Activated CD4-positive, alpha-beta T cell treated with anti-CD3 and anti-CD28 coated beads for 48 hours (primary cell): Measurements from ENCODE around the gene NTSR1.
"Not testable (repeated sequence)": the region's sequence is repeated elsewhere in the genome, so short reads cannot be mapped to it uniquely, and the experiment has no call there.

Experiments
- DNase-seq: peaks from one replicate; pipeline ENCODE4 v3.0.0-alpha.2; 2020

Gene NTSR1

DNA sequence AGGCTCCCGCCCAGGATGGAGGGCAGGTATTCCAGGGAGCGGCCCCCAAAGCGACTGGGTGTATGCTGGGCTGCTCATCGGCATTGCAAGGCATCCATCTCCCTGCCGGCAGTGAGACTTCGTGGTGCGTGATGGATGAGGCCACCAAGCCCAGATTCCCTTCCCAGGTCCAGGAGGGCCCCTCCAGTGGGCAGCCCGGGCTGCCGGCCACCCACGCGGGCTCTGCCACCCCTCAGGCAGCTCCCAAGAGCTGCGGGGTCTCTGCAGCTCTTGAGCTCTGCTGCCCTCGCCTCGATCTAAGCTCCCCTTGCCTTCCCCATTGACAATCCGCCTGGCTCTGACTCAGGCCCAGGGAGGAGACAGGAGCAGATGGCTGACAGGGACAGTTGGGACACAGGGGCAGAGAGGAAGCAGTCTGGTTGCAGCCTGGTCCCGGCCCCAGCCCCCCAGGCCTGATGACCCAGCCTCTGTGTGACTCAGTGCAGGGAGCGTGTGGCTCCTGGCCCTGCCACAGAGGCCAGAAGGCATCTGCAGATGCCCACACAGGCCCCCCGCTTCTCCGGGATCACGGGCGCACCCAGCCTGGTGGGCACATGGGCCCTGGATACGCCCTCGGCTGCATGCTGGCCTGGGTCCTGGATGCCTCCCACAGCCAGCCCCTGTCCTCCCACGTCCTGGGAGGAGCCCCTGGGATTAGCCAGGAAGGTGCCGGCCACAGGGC, 33.3 kb upstream of the NTSR1 start:
- no peak for DNase-seq

DNA sequence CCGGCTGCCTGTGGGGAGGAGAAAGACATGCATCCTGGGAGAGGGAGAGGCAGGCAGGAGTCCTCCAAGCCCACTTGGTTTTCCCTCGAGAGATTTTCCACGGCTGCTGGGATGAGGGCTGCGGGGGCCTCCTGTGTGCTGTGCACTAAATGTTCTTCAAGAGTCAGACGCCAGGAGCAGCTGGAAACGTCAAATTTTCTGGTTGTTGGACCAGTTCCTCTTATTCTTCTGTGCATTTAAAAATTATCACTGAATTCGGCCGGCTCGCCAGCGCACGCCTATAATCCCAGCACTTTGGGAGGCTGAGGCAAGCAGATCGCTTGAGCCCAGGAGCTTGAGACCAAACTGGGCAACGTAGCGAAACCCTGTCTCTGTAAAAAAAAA, 32.8 kb upstream of the NTSR1 start:
- no peak for DNase-seq

DNA sequence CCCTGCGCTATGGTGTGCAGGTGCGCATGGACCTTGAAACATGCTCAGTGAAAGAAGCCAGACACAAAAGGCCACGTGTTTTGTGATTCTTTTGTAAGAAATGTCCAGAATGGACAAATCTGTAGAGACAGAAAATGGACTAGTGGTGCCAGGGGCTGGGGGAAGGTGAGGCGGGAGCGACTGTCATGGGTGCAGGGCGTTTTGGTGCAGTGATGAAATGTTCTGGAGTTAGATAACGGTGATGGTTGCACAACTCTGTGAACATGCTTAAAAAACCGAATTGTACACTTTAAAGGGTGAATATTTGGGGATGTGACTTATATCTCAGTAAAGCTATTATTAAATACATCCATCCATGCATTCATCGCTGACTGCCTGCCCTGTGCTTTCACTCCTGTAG, 31.7 kb upstream of the NTSR1 start:
- no peak for DNase-seq

DNA sequence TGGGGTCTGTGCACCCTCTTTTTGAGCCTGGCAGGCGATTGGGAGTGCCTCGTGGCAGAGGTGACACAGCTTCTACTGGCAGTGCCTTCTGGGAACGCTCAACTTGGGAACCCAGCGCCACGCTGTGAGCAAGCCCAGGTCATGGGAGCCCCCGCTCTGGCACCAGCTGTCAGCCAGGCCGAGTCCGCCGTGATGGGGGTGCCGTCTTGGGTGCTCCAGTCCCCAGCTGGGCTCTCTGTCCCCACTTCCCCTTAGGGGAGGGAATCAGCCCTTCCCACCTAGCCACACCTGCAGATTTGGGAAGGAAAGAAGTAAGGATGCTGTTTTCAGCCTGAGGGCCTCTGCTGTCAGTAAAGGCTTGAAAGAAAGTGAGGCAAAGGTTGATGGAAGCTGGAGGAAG, 31.0 kb upstream of the NTSR1 start:
- DNase-seq = no peak

DNA sequence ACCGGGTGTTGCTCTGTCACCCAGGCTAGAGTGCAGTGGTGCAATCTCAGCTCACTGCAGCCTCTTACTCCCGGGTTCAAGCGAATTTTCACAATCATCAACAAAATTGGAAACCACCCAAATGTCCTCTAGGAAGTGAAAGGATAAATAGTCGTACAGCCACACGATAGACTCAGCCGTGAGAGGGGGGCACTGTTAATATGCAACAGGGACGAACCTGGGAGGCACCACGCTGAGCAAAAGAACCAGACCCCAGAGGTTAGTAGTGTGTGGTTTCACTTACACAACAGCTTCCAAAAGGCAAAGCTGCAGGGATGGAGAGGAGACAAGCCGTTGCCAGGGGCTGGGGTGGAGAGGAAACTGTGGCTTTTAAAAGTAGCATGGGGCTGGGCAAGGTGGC, 30.1 kb upstream of the NTSR1 start:
- DNase-seq = no peak

DNA sequence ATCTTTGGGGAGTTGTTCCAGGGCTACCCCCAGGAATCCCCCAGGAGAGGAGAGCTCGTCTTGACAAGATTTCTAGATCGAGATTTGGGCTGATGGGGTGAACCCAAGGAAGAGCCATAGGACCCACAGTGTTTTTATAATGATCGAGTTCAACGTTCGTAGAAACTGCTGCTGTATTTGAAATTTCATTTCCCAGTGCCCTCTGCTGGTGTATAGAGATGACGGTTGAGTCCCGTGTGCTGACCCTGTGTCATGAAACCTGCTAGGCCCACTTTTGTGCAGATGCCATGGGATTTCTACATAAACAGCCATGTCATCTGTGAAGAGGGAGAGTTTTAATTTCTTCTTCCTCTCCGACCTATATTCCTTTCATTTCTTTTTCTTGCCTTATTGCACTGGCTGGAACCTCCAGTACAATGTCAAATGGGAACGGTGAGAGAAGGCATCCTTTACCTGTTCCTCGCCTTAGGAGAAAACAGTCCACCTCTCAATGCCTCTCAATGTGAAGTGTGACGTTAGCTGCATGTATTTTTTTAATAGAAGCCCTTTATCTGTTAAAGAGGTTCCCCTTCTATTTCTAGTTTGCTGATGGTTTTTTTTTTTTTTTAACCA, 28.6 kb upstream of the NTSR1 start:
- DNase-seq = no peak

DNA sequence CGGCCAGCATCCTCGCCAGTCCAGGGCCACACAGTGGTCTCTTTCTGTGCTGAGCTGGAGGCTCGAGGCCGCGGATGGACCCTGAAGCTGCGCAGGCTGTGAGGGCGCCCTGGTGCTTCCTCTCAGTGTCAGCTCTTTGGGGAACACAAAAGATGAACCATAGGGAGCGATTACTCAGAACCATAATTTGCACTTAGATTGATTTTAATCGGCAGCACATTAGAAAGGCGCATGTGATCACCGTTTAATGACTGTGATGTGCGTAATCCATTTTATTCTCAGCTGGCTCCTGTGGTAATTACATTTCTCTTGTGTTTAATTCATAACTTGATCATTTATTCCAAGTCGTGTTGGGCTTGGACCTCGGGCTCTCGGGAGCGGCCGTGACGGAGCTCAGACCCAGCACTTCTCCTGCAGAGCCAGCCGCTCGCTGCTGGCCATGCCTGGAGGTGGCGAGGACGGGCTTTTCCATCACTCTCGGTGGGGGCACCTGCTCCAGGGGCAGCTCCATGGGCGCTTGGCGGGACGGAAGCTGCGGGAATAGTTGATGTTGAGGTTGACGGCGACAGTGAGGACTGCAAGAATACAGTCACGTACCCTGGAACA, 25.6 kb upstream of the NTSR1 start:
- DNase-seq = no peak

DNA sequence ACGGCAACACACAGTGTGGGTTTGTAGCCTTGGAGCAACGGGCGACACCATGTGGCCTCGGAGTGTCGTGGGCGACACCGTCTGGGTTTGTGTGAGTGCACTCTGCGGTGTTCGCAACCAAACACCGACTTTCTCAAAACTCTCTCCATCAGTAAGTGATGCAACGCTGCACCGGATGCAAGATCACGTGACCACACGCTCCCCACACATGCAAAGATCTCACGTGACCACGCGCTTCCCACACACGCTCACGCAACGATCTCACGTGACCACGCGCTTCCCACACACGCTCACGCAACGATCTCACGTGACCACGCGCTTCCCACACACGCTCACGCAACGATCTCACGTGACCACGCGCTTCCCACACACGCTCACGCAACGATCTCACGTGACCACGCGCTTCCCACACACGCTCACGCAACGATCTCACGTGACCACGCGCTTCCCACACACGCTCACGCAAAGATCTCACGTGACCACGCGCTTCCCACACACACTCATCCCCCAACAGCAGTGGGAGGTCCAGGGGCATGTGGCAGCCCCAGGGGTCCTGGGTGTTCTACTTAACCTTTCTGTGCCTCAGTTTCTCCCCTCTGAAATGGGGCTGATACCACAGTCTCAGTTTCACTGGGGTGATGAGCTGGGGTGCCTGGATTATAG, 24.8 kb upstream of the NTSR1 start:
- not testable (repeated sequence) for DNase-seq

DNA sequence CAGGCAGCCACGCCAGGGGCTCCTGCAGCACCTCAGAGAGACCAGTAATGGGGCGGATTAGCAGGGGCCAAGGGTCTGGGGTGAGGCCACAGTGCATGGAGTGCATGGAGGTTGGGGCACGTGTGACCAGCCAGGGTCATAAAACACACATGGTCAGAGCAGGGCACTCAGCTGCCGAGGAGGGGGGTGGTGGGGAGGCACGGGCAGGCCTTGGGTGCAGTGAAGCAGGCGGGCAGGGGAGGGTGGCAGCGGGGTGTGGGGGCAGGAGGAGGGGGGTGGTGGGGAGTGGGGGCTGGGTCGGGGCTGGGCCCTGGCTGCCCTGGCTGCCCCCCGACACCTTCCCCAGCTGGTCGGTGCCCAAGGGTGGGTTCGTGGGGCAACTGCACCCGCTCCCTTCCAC, 23.7 kb upstream of the NTSR1 start:
- no peak for DNase-seq

DNA sequence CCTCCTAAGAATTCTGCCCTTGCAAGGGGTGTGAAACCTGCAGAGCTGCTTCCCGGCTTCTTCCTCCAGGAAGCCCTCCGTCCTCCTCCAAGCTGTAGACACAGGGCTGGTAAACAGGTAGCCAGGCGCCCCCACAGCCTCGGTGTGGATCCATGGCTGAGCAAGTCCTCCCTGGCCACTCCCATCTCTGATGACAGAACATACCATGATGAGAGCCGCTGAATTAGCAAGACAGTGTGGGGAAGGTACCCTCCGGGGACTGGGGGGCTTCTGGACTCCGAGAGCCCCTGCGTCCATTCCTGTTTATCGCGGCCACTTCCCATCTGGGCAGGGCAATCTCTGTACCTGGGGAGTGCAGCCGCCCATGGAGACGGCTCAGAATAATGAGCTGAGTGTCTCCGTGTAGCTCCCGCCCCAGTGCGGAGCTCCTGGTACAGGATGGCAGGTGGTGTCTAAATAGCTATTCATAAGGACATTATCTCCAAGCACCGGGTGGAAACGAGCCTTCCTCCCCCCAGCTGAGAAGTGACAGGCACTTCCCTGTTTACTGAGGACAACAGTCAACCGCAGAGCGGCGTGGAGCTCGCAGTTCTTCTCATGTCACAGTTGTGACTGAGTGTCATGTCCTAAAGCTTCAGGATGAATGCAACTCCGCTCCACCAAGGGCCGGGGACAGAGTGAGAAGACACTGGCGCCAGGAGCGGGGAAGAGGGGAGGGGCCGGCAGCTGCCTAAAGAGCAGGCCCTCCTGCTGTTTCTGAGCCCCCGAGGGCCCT, 22.7 kb upstream of the NTSR1 start:
- DNase-seq = peak; percentile 17

DNA sequence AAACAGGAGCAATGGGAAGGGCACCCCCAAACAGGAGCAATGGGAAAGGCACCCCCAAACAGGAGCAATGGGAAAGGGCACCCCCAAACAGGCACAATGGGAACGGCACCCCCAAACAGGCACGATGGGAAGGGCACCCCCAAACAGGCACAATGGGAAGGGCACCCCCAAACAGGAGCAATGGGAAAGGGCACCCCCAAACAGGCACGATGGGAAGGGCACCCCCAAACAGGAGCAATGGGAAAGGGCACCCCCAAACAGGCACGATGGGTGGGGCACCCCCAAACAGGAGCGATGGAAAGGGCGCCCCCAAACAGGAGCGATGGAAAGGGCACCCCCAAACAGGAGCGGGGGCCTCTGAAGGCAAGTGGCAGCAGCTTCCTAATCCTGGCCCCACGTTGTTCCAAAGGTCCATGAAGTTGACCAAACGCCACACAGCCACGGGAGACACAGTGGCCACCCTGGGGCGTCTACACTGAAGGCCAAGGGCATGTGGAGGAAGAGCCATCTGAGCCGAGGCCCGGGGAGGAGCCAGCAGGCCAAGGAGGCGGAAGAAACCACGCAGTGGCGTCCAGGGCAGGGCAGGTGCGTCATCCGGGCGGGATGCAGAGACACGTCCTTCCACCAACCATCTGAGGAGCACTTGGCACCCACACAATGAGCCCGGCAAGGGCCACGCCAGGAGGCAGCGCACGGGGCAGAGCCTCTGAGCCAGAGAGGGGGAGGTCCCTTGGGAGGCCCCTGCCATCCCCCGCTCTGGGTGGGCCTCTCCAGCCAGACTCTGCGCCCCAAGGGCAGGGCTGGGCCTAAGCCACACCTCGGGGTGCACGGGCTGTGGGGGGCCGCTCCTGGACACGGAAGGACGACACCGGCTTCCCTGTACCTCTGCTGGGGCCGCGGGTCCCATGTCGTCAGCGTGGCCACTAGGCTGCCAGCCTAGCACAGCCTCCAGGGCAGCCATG, 21.5 kb upstream of the NTSR1 start:
- DNase-seq = no peak

DNA sequence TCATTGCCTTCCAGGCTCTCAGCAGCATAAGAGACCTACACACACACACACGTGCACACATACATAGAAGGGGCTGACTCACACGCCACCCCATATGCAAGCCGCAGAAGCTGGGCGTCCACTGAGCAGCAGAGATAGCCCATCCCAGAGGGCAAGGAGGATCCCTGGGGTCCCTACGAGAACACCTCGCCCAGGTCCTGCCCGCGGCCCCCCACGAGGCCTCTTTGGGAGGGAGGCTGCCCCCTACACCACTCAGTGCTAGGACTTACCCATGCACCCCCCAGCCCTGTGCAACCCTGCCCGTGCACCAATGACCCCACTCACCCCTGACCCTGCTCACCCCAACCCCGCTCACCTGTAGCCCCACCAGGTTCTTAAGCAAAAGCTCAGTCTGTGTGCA, 20.6 kb upstream of the NTSR1 start:
- DNase-seq = no peak

DNA sequence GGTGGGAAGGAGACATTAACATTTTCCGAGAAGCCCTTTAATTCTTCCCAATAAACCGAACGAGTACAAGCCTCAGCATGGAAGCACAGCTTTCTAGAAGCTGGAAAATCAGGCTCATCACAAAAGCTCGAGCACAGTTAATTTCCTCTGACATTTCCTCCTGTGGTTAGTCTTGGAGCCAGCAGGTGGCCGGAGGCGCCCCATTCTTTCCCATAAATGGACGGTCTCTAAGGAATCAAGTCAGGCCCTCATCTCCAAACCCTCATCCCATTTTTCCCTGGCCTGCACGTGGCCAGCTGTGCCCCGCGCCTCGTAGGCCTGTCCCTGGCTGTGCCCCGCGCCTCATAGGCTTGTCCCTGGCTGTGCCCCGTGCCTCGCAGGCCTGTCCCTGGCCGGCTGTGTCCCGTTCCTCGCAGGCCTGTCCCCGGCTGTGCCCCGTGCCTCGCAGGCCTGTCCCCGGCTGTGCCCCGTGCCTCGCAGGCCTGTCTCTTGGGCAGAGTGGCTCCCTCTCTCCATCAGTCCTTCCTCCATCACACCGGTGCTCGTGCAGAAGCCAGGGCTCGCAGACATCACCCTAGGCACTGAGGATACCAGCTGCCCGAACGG, 19.7 kb upstream of the NTSR1 start:
- DNase-seq = no peak

DNA sequence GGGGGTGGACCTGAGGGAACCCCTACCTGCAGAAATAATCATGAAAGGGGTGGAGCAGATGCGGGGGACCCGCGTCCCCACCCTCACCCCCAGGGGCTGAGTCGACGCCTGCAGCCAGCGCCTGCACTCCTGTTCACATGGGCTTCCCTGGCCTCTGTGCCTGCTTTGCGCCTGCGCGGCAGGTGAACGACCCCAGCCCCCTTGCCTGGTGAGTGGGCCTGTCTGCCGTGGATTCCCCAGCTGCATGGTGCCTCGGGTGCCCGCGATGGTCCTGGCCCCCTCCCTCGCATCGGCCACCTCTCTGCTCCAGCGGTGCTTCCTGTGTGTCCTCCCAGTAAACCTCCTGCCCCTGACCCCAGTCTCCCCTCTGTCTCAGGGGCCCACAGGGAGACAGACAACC, 18.8 kb upstream of the NTSR1 start:
- no peak for DNase-seq

DNA sequence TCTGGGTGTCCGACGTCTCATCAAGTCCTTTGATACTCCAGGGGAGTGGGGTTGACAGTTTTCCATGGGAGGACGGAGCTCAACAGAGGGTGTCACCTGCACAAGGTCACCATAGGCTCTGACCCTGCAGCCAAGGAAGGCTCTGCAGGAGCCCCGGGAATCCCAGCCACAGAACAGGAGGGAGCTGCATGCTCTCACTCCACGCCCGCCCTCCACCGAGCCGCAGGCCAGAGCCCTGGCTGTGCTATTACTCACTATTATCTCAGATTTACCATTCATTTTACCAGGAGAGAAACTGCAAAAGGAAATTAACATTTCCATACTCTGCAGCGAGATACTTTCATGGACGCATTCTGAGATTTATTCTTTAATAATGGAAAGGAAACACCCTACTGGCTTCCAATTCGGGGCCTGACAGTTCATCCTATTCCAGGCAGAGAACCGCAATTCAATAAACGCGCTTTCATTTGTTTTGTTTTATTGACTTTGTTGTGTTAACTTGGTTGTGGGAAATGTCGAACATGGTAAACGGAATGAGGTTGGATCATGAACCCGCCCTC, 18.3 kb upstream of the NTSR1 start:
- DNase-seq = no peak

DNA sequence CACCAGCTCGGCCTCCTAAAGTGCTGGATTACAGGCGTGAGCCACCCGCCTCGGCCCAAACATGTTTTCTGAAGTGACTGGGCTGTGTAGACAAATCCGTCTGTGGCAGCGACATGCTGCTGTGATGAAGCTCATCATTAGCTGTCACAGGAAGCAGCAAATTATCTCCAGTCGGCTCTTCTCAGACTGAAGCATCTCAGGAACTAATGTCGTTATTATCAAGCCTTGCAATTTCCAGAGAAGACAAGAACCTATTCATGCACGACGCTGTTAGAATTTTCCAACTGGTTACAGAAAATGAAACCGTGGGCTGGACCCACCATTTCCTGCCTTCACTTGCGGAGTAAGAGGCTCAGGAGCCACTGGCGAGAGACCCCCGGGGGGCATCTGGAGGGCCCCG, 17.1 kb upstream of the NTSR1 start:
- DNase-seq = no peak

DNA sequence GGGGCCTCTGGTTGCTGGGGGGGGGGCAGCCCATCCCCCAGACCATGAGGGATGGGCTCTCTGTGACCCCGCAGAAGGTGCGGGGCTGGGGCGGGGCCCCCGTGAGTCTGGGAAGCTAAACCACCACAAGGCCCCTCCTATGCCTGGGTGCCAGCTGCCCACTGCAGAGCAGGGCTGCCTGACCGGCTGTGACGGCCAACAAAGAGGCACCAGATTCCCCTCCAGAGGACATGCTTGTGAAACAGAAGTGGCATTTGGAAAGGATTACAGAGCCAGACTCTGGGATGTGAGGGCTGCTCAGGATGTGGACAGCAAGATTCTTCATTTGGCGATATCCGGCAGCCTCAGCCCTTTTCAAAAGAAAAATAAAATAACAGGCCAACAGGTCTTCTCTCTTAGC, 16.5 kb upstream of the NTSR1 start:
- DNase-seq = no peak

DNA sequence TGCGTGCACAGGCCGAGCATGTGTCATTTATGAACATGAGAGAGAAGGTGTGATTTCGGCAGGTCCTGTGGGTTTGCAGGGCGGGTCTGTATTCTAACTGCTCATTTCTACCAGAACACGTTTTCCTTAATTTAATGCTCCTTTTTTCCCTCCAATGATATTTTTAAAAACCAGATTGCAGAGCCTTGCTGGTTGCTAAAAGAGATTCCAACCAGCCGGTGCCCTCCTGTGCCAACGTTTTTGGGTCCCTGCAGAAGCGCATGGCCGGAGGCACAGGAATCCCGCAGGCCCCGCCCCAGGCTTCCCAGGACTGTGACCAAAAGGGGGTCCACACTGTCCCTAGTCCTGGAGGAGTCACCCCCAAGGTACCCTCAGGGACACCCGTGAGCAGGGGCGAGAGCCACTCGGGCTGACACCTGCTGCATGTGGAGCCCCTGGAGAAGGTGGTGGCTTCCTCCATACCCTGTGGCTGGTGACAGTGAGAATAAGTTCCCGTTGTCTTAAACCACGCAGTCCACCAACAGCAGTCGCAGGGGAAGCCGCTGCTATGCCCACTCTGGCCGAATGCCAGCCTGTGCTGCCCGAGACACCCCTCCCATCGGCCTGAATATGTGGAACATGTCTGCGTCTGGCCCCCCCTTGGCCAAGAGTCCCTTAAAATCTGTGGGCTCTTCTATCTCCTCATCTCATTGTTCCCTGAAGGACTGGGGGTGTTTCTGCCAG, 15.7 kb upstream of the NTSR1 start:
- no peak for DNase-seq

DNA sequence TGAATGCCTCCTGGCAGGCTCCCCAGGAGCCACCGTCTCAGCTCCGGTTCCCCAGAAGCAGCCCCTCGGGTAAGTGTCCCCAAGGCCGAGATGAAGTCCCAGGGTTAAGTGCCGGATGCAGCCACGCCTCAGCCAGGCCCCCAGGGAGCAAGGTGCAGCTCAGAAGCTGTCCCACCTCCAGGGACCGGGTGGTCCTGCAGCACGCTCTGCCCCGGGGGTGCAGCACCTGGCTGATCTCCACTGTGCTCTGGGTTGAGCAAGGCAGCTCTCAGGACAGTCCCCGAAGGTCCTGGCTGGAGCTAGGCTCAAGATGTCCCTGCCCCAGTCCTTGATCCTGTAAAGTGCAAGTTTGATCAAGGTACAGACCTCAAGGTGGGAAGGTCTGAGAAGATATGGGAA, 15.1 kb upstream of the NTSR1 start:
- DNase-seq = no peak

DNA sequence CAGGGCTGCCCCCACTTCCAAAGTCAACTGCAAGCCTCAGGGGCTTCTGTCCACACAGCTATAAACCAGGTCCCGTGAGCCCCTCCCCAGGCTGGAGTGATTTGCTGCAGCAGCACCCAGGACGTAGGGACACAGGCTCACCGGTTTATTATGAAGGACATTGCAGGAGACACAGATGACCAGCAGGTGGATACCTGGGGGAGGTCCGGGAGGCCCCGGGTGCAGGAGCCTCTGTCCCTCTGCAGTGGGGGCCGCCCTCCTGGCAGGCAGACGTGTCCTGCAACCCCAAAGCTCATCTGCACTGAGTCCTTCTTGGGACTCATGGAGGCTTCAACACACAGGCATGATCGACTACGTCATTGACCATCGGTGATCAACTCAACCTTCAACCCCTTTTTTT, 14.5 kb upstream of the NTSR1 start:
- no peak for DNase-seq

DNA sequence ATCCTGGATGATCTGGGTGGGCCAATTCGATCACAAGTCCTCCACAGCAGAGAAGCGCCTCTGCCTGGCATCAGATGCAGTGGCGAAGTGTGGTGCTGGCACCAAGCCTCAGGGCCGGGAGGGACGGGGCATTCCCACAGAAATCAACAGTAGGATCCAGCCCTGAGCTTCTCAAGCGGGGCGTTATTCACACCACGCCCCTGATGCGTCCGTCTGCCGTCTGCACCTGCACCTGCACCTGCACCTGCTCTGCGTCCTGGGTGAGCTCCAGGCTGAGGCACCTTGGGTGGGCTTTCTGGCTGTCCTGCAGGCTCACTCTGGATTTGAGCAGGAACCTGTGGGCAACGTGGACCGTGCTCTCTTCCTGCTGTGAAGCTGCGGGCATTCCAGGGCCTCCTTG, 13.8 kb upstream of the NTSR1 start:
- no peak for DNase-seq
